Vagina (tissue), 2 donors: ENCODE data around the gene CPT2.

ENCODE experiments used
- POLR2A ChIP-seq, 2 donors: fragments of 450-650 bp; IDR thresholded peaks; one replicate each; pipeline ENCODE4 v1.6.1; 2017; ENCODE audit warnings: antibody characterized with exemption in 2 of 2, mild to moderate bottlenecking in 2 of 2, moderate library complexity in 2 of 2
- TF ChIP-seq, protein P1 (sequence below), 3 experiments: fragments of 450-650 bp in 2 of 3; fragments of 200-600 bp in 1 of 3; sonication (generic) in 1 of 3; IDR thresholded peaks; one replicate each; pipeline ENCODE4 v1.5.1; 2017 to 2019; ENCODE audit warnings: antibody characterized with exemption in 3 of 3, mild to moderate bottlenecking in 2 of 3, moderate library complexity in 2 of 3

- TF ChIP-seq, protein P1, sequence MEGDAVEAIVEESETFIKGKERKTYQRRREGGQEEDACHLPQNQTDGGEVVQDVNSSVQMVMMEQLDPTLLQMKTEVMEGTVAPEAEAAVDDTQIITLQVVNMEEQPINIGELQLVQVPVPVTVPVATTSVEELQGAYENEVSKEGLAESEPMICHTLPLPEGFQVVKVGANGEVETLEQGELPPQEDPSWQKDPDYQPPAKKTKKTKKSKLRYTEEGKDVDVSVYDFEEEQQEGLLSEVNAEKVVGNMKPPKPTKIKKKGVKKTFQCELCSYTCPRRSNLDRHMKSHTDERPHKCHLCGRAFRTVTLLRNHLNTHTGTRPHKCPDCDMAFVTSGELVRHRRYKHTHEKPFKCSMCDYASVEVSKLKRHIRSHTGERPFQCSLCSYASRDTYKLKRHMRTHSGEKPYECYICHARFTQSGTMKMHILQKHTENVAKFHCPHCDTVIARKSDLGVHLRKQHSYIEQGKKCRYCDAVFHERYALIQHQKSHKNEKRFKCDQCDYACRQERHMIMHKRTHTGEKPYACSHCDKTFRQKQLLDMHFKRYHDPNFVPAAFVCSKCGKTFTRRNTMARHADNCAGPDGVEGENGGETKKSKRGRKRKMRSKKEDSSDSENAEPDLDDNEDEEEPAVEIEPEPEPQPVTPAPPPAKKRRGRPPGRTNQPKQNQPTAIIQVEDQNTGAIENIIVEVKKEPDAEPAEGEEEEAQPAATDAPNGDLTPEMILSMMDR (IDR thresholded peaks at IDR 0.05): no peak
- no peak for TF ChIP-seq POLR2A (IDR thresholded peaks at IDR 0.05)
Measured at GRCh38 chr1:53214376-53214940, 17.8 kb downstream of the CPT2 start.
